ENCODE data around the gene SCRT2.

DNA sequence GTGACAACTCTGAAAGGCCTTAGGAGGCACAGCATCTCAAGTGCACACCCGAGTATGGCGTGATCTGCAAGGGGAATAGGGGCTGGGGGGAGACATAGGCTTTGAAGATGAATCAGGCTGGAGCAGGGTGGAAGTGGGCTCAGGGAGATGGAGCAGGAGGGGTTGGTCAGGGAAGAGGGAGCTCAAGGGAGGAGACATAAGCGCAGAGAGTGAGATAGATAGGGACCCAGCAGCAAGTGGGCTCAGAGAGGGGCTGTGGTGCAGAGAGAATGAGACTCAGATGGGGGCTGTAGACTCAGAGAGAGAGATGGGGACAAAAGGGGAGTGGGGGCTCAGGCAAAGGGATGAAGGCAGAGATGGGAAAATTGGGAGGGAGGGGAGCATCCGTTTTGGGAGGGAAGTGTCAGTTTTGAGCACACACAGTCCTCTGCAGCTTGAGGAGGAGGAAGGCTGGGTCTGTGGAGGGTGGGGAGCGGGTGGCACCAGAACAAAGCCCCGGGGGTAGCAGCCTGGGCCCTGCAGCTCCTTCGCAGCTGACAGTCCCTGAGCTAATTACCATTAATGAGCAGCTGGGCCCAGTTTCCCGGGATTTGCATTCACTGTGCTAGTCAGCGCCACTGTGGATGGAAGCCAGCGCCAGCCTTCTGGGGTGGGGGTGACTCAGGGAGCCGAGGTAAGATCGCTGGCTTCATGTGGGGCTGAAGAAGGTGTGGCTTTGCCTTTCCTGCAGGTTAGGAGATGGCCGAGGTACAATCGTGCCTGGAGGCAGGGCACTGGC is 41.3 kb downstream of the SCRT2 start:
- TF ChIP-seq EZH2phosphoT487 (IDR thresholded peaks at IDR 0.05; ENCODE audit: insufficient read depth, low read depth) (no peak), EZH2 (IDR thresholded peaks at IDR 0.05; ENCODE audit: insufficient read depth, poor library complexity, severe bottlenecking) (no peak)

All from GM23248 (cell line).